Neutrophil (primary cell): ENCODE measurements around the gene GEMIN5.
A peak's percentile ranks its signal among the peaks of the same experiment; 100 is the strongest.

Experiments used
- H3K27ac ChIP-seq: fragments of 200-600 bp; sonication (generic); 2 replicates; pipeline ENCODE4 v1.5.1; 2016; ENCODE audit warnings: mild to moderate bottlenecking, moderate library complexity
- H3K27me3 ChIP-seq: fragments of 200-600 bp; sonication (generic); 2 replicates; pipeline ENCODE4 v1.6.0; 2016; ENCODE audit warnings: mild to moderate bottlenecking
- H3K36me3 ChIP-seq: fragments of 200-600 bp; sonication (generic); 2 replicates; pipeline ENCODE4 v1.5.1; 2017
- H3K4me1 ChIP-seq, 2 experiments: fragments of 200-600 bp in 1 of 2; sonication (generic) in 1 of 2; 1 replicate in 1 of 2; 2 replicates in 1 of 2; pipeline versions ENCODE4 v1.5.1 to v1.6.1; 2013 to 2016; ENCODE audit warnings: low read depth in 1 of 2, low read length in 1 of 2, mild to moderate bottlenecking in 1 of 2, moderate library complexity in 1 of 2; ENCODE audit not compliant: control insufficient read depth in 1 of 2, insufficient read depth in 1 of 2
- H3K4me3 ChIP-seq, 2 experiments: fragments of 200-600 bp in 1 of 2; sonication (generic) in 1 of 2; 1 replicate in 1 of 2; 2 replicates in 1 of 2; pipeline ENCODE4 v1.5.1; 2013 to 2016; ENCODE audit warnings: low read depth in 1 of 2, low read length in 1 of 2, mild to moderate bottlenecking in 1 of 2, moderate library complexity in 1 of 2
- H3K9me3 ChIP-seq: fragments of 200-600 bp; sonication (generic); 2 replicates; pipeline ENCODE4 v1.5.1; 2016
- TF ChIP-seq, protein P1 (sequence below): fragments of 200-600 bp; sonication (generic); IDR thresholded peaks from 2 replicates; pipeline ENCODE4 v1.5.1; 2016; ENCODE audit warnings: antibody characterized with exemption

The GEMIN5 gene

DNA sequence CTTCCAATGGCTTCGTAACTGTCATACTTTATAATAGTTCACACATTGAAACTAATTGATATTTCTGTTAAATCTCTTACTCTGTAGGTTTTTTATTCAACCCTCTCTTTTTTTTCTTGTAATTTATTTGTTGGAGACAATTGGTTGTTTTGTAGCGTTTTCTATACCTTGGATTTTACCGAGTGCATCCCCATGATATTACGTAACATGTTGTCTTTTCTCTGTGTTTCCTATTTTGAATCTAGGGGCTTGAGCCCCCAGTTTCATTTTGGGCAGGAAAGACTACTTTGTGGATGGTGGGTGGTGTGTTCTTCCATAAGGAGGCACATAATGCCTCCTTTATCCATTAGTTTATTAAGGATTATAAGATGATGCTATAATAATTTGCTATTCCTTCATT is 10.3 kb upstream of the GEMIN5 start:
- Histone ChIP-seq H3K27me3 (no peaks in the 10 kb centered on the region), H3K9me3 (no peaks in the 10 kb centered on the region), H3K4me3 (no peak overlapping the region), H3K27ac (no peak overlapping the region), H3K4me1 (no peaks in the 10 kb centered on the region), H3K36me3 (no peaks in the 10 kb centered on the region)
- TF ChIP-seq, protein P1, sequence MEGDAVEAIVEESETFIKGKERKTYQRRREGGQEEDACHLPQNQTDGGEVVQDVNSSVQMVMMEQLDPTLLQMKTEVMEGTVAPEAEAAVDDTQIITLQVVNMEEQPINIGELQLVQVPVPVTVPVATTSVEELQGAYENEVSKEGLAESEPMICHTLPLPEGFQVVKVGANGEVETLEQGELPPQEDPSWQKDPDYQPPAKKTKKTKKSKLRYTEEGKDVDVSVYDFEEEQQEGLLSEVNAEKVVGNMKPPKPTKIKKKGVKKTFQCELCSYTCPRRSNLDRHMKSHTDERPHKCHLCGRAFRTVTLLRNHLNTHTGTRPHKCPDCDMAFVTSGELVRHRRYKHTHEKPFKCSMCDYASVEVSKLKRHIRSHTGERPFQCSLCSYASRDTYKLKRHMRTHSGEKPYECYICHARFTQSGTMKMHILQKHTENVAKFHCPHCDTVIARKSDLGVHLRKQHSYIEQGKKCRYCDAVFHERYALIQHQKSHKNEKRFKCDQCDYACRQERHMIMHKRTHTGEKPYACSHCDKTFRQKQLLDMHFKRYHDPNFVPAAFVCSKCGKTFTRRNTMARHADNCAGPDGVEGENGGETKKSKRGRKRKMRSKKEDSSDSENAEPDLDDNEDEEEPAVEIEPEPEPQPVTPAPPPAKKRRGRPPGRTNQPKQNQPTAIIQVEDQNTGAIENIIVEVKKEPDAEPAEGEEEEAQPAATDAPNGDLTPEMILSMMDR: no peak

DNA sequence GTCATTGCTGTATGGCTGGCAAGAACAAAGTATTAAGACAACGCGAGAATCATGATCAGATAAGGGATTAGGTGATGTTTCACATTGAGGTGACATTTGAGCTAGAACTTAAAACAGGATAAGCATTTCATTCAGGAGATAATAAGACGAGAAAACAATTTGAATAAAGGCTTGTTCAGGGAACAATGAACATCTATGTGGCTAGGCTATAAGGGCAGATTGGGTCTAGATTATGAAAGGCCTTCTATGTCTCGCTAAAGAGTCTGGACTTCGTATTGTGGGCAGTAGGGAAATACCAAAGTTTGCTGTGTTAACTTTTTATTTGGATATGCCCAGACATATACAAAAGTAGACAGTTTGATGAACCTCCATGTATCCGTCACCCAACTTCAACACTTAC is 9.8 kb upstream of the GEMIN5 start:
- TF ChIP-seq, protein P1: no peak

DNA sequence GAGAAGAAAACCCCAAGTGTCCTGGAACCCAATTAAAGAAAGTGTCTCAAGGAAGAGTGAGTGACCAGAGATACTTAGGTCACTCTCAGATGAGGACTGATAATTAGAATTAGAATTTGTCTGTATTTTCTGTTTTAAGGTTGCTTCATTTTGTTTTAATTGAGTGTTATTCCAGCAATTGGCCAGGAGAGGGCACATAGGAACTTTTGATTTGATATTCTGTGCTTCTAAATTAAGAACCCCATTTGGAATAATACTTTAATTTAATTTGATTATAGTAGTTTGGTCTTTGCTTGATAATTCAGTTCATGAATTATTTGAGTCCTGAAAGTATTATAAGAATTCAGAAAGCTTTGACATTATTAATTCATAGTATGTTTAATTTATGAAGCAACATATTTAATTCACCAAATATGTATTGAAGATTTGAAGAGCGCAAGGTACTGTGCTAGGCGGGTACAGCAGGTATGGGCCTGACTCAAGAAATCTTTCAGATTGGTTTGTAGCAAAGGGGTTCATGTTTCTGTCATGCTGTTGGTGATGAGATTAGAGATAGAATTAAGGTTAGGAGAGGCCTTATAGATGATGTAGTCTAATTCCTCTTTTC is 7.8 kb upstream of the GEMIN5 start:
- TF ChIP-seq, protein P1: peak; percentile 54
- Histone ChIP-seq H3K4me3 (no peak overlapping the region), H3K36me3 (no peaks in the 10 kb centered on the region), H3K27me3 (no peaks in the 10 kb centered on the region), H3K27ac (no peak overlapping the region), H3K4me1 (peaks cover 10 to 11% of the 10 kb centered on the region in 2 experiments), H3K9me3 (no peaks in the 10 kb centered on the region)

More for the DNA sequence above, 9.8 kb upstream of the GEMIN5 start:
- Histone ChIP-seq H3K4me1 (no peaks in the 10 kb centered on the region), H3K9me3 (no peaks in the 10 kb centered on the region), H3K36me3 (no peaks in the 10 kb centered on the region), H3K27me3 (no peaks in the 10 kb centered on the region), H3K27ac (no peak overlapping the region), H3K4me3 (no peak overlapping the region)

DNA sequence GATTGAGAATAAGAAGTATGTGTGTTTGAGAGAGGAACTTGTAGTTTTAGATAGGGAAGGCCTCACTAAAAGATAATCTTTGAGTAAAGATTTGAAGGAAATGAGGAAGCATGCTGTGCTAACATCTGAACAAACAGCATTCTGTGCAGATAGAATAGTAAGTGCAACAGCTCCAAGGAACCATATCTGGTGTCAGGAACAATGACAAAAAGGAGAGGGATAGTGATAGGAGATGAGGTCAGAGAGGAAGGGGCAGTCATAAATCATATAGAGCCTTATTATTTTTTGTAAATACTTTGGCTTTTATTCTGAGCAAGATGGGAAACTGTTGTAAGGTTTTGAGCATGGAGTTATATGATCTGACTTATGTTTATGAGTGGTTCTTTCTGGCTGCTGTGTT is 6.7 kb upstream of the GEMIN5 start:
- Histone ChIP-seq H3K27ac (no peak overlapping the region), H3K4me1 (peaks cover 15 to 19% of the 10 kb centered on the region in 2 experiments), H3K36me3 (no peaks in the 10 kb centered on the region), H3K27me3 (no peaks in the 10 kb centered on the region), H3K9me3 (no peaks in the 10 kb centered on the region), H3K4me3 (no peak overlapping the region)
- TF ChIP-seq, protein P1: no peak

DNA sequence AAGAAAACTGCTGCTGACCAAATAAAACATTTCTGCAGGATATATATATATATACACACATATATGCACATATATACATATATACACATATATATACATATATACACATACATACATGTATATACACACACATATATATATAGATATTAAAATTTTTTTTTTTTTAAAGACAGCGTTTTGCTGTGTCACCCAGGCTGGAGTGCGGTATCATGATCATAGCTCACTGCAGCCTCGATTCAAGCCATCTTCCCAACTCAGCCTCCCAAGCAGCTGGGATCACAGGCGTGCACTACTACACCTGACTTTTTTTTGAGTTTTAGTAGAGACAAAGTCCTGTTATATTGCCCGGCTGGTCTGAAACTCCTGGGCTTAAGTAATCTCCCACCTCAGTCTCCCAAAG is 5.5 kb upstream of the GEMIN5 start:
- Histone ChIP-seq H3K4me3 (no peak overlapping the region), H3K9me3 (no peaks in the 10 kb centered on the region), H3K27me3 (no peaks in the 10 kb centered on the region), H3K27ac (no peak overlapping the region), H3K4me1 (peaks cover 21 to 26% of the 10 kb centered on the region in 2 experiments), H3K36me3 (no peaks in the 10 kb centered on the region)
- TF ChIP-seq, protein P1: no peak
